ENCODE data around the gene ATP1B2. TPM values are rescaled to one million over a fixed set of nuclear protein-coding genes. Genes with fewer than 3 reads are reported as not detected.

Gene ATP1B2
- total RNA-seq, 2 experiments from 2014 or later, result not detected

DNA sequence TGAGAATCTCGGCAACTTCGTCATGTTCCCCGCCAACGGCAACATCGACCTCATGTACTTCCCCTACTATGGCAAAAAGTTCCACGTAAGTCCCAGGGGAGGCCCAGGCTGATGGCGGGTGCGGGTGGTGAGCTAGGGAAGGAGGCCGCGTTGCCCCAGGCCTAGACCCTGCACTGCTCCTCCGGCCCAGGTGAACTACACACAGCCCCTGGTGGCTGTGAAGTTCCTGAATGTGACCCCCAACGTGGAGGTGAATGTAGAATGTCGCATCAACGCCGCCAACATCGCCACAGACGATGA lies 4.8 kb downstream of the ATP1B2 start:
- ATAC-seq, result no peak
- Mint-ChIP-seq H3K27ac (no peak overlapping the region), H3K4me1 (ENCODE audit: low read depth) (peaks cover 6% of the 10 kb centered on the region), H3K4me3 (no peak overlapping the region), H3K36me3 (ENCODE audit: low read depth) (no peaks in the 10 kb centered on the region), H3K27me3 (ENCODE audit: low read depth) (peaks cover 32% of the 10 kb centered on the region), H3K9me3 (ENCODE audit: insufficient read depth) (no peaks in the 10 kb centered on the region)
- DNase-seq, result no peak
- POLR2A ChIA-PET, result interaction anchor here (1.1 kb wide), 1 partner anchor 31 kb away, joined by 3 read pairs; no protein-coding TSS in a partner anchor
- CTCF ChIA-PET, result no interaction called here

DNA sequence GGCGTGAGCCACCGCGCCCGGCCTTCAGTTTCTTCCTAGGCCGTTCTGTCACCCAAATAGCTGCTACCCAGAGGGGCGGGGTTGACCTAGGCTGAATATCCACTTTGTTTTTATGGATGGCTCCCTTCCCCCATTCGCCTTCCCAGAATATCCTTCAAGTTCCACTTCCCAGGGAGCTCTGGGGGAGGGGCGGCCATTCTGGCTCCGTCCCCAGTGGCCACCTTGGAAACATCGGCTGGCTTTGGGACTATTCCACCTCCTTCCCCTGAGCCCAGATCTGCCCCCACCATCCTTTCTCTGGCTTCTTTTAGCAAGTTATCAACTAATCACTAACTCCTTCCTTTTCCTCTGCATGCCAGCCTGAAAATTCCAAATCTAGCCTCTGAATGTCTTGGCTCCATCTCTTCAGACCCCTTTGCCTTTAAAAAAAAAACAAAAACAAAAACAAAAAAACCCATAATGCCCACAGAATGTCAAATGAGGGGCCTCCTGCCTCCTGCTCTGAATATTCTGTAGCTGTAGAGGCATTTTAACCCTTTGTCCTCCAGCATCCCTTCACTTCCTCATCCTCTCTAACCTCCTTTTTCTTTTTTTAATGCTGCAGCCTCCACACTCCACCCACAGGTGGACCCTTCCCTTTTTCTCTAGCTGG lies 6.4 kb downstream of the ATP1B2 start:
- Mint-ChIP-seq H3K36me3 (ENCODE audit: low read depth) (no peaks in the 10 kb centered on the region), H3K9me3 (ENCODE audit: insufficient read depth) (no peaks in the 10 kb centered on the region), H3K4me3 (no peak overlapping the region), H3K27me3 (ENCODE audit: low read depth) (peaks cover 21% of the 10 kb centered on the region), H3K4me1 (ENCODE audit: low read depth) (no peaks in the 10 kb centered on the region), H3K27ac (no peak overlapping the region)
- ChIA-PET CTCF (interaction anchor here (1.0 to 1.7 kb wide), 2 partner anchors 16 to 24 kb away, joined by 3 to 5 read pairs; no protein-coding TSS in a partner anchor), POLR2A (interaction anchor here (1.3 kb wide), 1 partner anchor 30 kb away, joined by 3 read pairs; the partner anchor contains the start of gene TP53)
- DNase-seq (no peak), ATAC-seq (no peak)

DNA sequence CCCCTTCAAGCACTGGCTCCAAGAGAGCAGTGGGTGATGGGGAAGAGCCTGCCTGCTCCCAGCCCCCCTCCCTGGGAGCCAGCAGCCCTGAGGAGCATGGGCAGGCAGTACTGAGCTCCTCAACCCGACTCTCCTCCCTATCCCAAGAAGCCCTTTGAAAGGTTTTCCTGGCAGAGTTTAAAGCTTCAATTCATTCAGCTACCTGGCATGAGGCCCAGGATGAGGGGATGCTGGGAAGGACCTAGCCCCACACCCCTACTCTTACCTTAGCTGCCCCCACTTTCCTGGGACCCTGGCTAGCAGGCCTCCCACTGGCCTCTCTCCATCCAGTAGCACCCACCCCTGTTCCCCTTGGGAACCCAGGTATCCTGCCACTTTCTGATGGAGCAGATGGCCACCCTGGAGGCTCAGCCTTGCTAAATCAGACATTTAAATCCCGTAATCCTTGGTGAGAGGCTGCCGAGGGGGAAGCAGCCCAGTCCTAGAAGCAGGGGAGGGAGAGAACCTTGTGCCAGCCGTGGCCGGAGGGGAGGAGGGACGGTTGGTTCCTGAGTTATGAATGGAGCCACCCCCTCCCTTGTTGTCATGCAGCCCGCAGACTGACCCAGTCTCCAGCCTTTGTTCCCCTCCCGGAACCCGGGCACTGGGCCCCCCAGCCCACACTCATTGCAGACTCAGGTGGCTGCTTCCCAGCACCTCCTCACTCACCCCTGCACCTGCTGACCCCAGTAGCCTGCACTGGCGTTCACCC lies 17.1 kb downstream of the ATP1B2 start:
- Mint-ChIP-seq H3K27me3 (ENCODE audit: low read depth) (no peaks in the 10 kb centered on the region), H3K4me1 (ENCODE audit: low read depth) (no peaks in the 10 kb centered on the region), H3K36me3 (ENCODE audit: low read depth) (peaks cover 26% of the 10 kb centered on the region), H3K27ac (no peak overlapping the region), H3K9me3 (ENCODE audit: insufficient read depth) (no peaks in the 10 kb centered on the region), H3K4me3 (no peak overlapping the region)
- CTCF ChIA-PET, result interaction anchor here (0.6 to 1.5 kb wide), 3 partner anchors 20 to 115 kb away, joined by 3 to 10 read pairs (median 3); partner anchors contain the start of genes TP53 and WRAP53
- DNase-seq (no peak), ATAC-seq (no peak)
- POLR2A ChIA-PET, result interaction anchor here (0.6 to 2.9 kb wide), 3 partner anchors 19 to 106 kb away, joined by 4 to 10 read pairs (median 4); partner anchors contain the start of gene TP53

DNA sequence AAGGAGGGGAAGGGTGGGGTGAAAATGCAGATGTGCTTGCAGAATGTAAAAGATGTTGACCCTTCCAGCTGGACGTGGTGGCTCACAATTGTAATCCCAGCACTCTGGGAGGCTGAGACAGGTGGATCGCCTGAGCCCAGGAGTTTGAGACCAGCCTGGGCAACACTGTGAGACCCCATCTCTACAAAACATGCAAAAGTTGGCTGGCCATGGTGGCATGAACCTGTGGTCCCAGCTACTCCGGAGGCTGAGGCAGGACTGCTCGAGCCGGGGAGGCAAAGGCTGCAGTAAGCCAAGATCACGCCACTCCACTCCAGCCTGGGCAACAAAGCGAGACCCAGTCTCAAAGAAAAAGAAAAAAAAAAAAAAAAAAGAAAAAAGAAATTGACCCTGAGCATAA lies 17.8 kb downstream of the ATP1B2 start:
- no peak for DNase-seq
- Mint-ChIP-seq H3K27ac (no peak overlapping the region), H3K27me3 (ENCODE audit: low read depth) (no peaks in the 10 kb centered on the region), H3K9me3 (ENCODE audit: insufficient read depth) (peaks cover 4% of the 10 kb centered on the region), H3K36me3 (ENCODE audit: low read depth) (peaks cover 32% of the 10 kb centered on the region), H3K4me3 (no peak overlapping the region), H3K4me1 (ENCODE audit: low read depth) (no peaks in the 10 kb centered on the region)
- ChIA-PET POLR2A (interaction anchor here (2.9 kb wide), 1 partner anchor 18 kb away, joined by 10 read pairs; the partner anchor contains the start of gene TP53), CTCF (no interaction called here)
- ATAC-seq, result no peak

DNA sequence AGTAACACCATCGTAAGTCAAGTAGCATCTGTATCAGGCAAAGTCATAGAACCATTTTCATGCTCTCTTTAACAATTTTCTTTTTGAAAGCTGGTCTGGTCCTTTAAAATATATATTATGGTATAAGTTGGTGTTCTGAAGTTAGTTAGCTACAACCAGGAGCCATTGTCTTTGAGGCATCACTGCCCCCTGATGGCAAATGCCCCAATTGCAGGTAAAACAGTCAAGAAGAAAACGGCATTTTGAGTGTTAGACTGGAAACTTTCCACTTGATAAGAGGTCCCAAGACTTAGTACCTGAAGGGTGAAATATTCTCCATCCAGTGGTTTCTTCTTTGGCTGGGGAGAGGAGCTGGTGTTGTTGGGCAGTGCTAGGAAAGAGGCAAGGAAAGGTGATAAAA lies 22.5 kb downstream of the ATP1B2 start:
- ATAC-seq, result no peak
- Mint-ChIP-seq H3K4me3 (no peak overlapping the region), H3K9me3 (ENCODE audit: insufficient read depth) (peaks cover 11% of the 10 kb centered on the region), H3K27ac (no peak overlapping the region), H3K36me3 (ENCODE audit: low read depth) (peaks cover 57% of the 10 kb centered on the region), H3K4me1 (ENCODE audit: low read depth) (no peaks in the 10 kb centered on the region), H3K27me3 (ENCODE audit: low read depth) (no peaks in the 10 kb centered on the region)
- peak; percentile 59 for DNase-seq
- POLR2A ChIA-PET, result interaction anchor here (1.4 kb wide), 1 partner anchor 14 kb away, joined by 8 read pairs; the partner anchor contains the start of gene TP53
- CTCF ChIA-PET, result interaction anchor here (0.8 to 4.4 kb wide), 9 partner anchors 11 to 89 kb away, joined by 3 to 43 read pairs (median 5); partner anchors contain the start of genes MPDU1, SAT2, TP53 and WRAP53

DNA sequence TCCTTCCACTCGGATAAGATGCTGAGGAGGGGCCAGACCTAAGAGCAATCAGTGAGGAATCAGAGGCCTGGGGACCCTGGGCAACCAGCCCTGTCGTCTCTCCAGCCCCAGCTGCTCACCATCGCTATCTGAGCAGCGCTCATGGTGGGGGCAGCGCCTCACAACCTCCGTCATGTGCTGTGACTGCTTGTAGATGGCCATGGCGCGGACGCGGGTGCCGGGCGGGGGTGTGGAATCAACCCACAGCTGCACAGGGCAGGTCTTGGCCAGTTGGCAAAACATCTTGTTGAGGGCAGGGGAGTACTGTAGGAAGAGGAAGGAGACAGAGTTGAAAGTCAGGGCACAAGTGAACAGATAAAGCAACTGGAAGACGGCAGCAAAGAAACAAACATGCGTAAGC lies 24.2 kb downstream of the ATP1B2 start:
- no peak overlapping the region for H3K4me3 Mint-ChIP-seq
- no peaks in the 10 kb centered on the region for H3K4me1 Mint-ChIP-seq (ENCODE audit: low read depth)
- ChIA-PET CTCF (interaction anchor here (4.4 kb wide), 1 partner anchor 13 kb away, joined by 43 read pairs; the partner anchor contains the start of genes TP53 and WRAP53), POLR2A (interaction anchor here (0.6 to 3.6 kb wide), 2 partner anchors 12 to 148 kb away, joined by 8 to 21 read pairs; partner anchors contain the start of gene TP53)
- peaks cover 11% of the 10 kb centered on the region for H3K9me3 Mint-ChIP-seq (ENCODE audit: insufficient read depth)
- DNase-seq (no peak), ATAC-seq (no peak)
- peaks cover 56% of the 10 kb centered on the region for H3K36me3 Mint-ChIP-seq (ENCODE audit: low read depth)
- H3K27ac Mint-ChIP-seq, result no peak overlapping the region
- no peaks in the 10 kb centered on the region for H3K27me3 Mint-ChIP-seq (ENCODE audit: low read depth)

DNA sequence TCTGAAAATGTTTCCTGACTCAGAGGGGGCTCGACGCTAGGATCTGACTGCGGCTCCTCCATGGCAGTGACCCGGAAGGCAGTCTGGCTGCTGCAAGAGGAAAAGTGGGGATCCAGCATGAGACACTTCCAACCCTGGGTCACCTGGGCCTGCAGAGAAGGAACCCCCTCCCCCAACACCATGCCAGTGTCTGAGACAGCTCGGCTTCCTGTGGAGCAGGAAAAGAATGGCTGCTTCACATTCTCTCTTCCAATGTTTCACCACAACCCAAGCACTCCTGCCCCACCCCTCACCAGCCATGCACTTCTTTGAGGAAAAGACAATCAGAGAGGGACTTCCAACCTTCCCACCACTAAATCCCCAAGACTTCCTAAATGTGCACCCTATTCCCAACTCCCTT lies 25.8 kb downstream of the ATP1B2 start:
- DNase-seq (no peak), ATAC-seq (no peak)
- no peak overlapping the region for H3K27ac Mint-ChIP-seq
- no peaks in the 10 kb centered on the region for H3K27me3 Mint-ChIP-seq (ENCODE audit: low read depth)
- no peak overlapping the region for H3K4me3 Mint-ChIP-seq
- peaks cover 46% of the 10 kb centered on the region for H3K36me3 Mint-ChIP-seq (ENCODE audit: low read depth)
- CTCF ChIA-PET, result interaction anchor here (1.0 to 1.4 kb wide), 2 partner anchors 11 to 44 kb away, joined by 3 to 4 read pairs; no protein-coding TSS in a partner anchor
- POLR2A ChIA-PET, result interaction anchor here (3.6 kb wide), 1 partner anchor 10 kb away, joined by 21 read pairs; the partner anchor contains the start of gene TP53
- H3K4me1 Mint-ChIP-seq (ENCODE audit: low read depth), result no peaks in the 10 kb centered on the region
- H3K9me3 Mint-ChIP-seq (ENCODE audit: insufficient read depth), result peaks cover 11% of the 10 kb centered on the region

DNA sequence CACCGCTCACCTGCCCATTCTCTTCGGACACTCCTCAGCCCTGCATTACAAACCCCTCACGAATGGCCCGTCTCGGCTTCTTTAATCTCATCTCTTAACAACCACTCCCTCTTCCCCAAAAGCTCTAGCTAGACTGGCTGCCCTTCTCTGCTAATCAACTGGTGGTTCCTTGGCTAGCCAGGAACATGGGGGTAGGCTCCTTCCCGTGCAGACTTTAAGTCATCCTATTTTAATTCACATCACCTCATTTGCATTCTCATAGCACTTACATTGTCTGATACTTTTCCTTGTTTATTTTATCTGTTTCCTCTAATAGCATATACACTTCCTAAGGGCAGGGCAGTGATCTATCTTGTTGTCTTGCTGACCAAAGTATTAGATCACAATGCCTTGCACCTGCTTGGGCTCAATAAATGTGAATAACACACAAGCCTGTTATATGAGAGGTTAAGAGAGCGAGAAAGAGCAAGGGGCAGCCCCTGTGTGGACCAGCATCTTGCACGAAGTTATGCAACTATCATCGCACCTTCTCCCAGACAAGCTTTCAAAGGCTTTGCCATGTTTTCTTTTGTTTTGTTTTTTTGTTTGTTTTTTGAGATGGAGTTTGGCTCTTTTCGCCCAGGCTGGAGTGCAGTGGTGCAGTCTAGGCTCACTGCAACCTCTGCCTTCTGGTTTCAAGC lies 26.8 kb downstream of the ATP1B2 start:
- no peak for DNase-seq
- Mint-ChIP-seq H3K27me3 (ENCODE audit: low read depth) (no peaks in the 10 kb centered on the region), H3K9me3 (ENCODE audit: insufficient read depth) (peaks cover 11% of the 10 kb centered on the region), H3K36me3 (ENCODE audit: low read depth) (peaks cover 44% of the 10 kb centered on the region), H3K4me1 (ENCODE audit: low read depth) (no peaks in the 10 kb centered on the region), H3K27ac (no peak overlapping the region), H3K4me3 (no peak overlapping the region)
- CTCF ChIA-PET, result interaction anchor here (1.0 to 1.4 kb wide), 2 partner anchors 10 to 45 kb away, joined by 3 to 4 read pairs; no protein-coding TSS in a partner anchor
- ATAC-seq, result no peak
- POLR2A ChIA-PET, result interaction anchor here (0.9 to 3.6 kb wide), 2 partner anchors 9 to 62 kb away, joined by 3 to 21 read pairs; partner anchors contain the start of genes FXR2 and TP53

DNA sequence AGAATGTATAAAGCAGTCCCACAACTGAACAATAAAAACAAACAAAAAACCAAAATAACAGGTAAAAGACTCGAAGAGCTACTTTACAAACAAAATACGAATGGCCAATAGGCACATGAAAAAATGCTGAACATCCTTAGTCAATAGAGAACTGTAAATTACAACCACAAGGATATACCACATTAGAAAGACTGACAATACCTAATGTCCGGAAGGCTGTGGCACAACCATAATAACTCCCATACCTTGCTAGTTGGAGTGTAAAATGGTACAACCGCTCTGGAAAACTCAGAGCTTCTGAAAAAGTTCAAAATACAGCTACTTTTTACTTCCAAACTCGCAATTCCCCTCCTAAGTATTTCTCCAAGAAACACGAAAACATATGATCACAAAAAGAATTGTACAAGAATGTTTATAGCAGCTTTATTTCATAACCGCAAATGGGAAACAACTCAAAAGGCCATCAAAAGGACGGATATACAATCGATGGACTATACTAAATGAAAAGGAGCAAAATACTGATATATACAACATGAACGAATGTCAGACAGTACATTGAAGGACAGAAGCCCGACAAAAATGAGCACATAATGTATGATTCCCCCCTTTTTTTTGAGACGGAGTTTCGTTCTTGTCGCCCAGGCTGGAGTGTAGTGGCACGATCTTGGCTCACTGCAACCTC lies 34.3 kb downstream of the ATP1B2 start:
- DNase-seq, result no peak
- ATAC-seq, result no peak
- ChIA-PET CTCF (interaction anchor here (0.6 to 7.2 kb wide), 7 partner anchors 12 to 406 kb away, joined by 3 to 129 read pairs (median 36); partner anchors contain the start of genes SAT2, SENP3, SHBG and TMEM102), POLR2A (interaction anchor here (0.7 to 5.3 kb wide), 9 partner anchors 8 to 247 kb away, joined by 3 to 101 read pairs (median 5); partner anchors contain the start of genes CD68, CNTROB, MPDU1 and SAT2)
- no peaks in the 10 kb centered on the region for H3K27me3 Mint-ChIP-seq (ENCODE audit: low read depth)
- H3K4me3 Mint-ChIP-seq, result peak overlapping the region; percentile 98
- peaks cover 33% of the 10 kb centered on the region for H3K4me1 Mint-ChIP-seq (ENCODE audit: low read depth)
- no peaks in the 10 kb centered on the region for H3K9me3 Mint-ChIP-seq (ENCODE audit: insufficient read depth)
- peaks cover 28% of the 10 kb centered on the region for H3K36me3 Mint-ChIP-seq (ENCODE audit: low read depth)
- H3K27ac Mint-ChIP-seq, result peak overlapping the region; percentile 100

DNA sequence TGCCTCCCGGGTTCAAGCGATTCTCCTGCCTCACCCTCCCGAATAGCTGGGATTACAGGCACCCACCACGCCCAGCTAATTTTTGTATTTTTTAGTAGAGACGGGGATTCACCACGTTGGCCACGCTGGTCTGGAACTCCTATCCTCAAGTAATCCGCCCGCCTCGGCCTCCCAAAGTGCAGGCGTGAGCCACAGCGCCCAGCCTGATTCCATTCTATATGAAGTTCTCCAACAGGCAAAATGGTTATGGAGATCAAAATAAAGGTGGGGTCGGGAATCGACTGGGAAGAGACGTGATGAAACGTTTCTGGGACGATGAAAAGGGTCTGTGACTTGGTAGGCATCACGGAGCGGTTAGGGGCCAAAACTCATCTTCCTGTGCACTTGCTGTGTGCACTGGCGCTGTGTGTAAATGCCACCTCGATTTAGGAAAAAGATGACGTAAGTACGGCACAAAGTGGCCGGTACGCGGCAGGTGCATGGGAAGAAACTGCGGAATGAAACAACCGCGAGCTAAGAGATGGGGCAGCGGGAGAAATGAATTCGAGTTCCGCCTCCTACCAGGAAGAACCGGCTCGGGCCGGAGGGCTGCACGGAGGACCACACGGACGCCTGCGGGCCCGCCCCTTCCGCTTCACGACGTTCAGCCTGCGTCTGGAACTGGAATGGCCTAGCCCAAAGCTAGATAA lies 35.0 kb downstream of the ATP1B2 start:
- DNase-seq, result peak; percentile 94
- ChIA-PET CTCF (interaction anchor here (0.6 to 7.2 kb wide), 18 partner anchors 12 to 465 kb away, joined by 3 to 129 read pairs (median 22); partner anchors contain the start of genes ACADVL, ACAP1, FXR2 and MPDU1), POLR2A (interaction anchor here (0.6 to 5.3 kb wide), 36 partner anchors 9 to 488 kb away, joined by 3 to 101 read pairs (median 6); partner anchors contain the start of genes ACAP1, ATP1B2, CD68 and CNTROB)
- Mint-ChIP-seq H3K36me3 (ENCODE audit: low read depth) (peaks cover 31% of the 10 kb centered on the region), H3K27me3 (ENCODE audit: low read depth) (no peaks in the 10 kb centered on the region), H3K27ac (peak overlapping the region; percentile 100), H3K4me3 (peak overlapping the region; percentile 98), H3K9me3 (ENCODE audit: insufficient read depth) (no peaks in the 10 kb centered on the region), H3K4me1 (ENCODE audit: low read depth) (peaks cover 38% of the 10 kb centered on the region)
- peak; percentile 62 for ATAC-seq

All from activated CD8-positive, alpha-beta T cell treated with anti-CD3 and anti-CD28 coated beads, Interleukin-2, amount 10 ng/mL, durations not matched to agents 7 days and 5 days (primary cell).